Psoas muscle (tissue), 8 donors: ENCODE measurements around the gene TKTL1. TPM values are rescaled to one million over a fixed set of nuclear protein-coding genes. Genes with fewer than 3 reads are reported as not detected.

Experiments used
- ATAC-seq, 4 donors: fragments of 200-7000 bp; cut with Tn5 transposase; one replicate each; pipeline ENCODE4 v1.9.1; 2020; ENCODE audit warnings: moderate library complexity in 3 of 4, mild to moderate bottlenecking in 2 of 4
- DNase-seq, 2 donors: peaks; one replicate each; pipeline ENCODE4 v3.0.0-alpha.2; 2020
- H3K27ac ChIP-seq: fragments of 200-600 bp; one replicate; pipeline ENCODE4 v1.8.0; 2022
- H3K27me3 ChIP-seq, 3 donors: fragments of 200-600 bp in 1 of 3; one replicate each; pipeline versions ENCODE4 v1.6.1 to v1.8.0; 2013 to 2022; ENCODE audit warnings: low read length in 2 of 3, mild to moderate bottlenecking in 2 of 3, moderate library complexity in 1 of 3; ENCODE audit not compliant: insufficient read depth in 3 of 3
- H3K36me3 ChIP-seq, 2 donors: fragments of 200-600 bp in 1 of 2; one replicate each; pipeline versions ENCODE4 v1.6.1 to v1.8.0; 2013 to 2022; ENCODE audit warnings: low read depth in 1 of 2, mild to moderate bottlenecking in 1 of 2, moderate library complexity in 1 of 2; ENCODE audit not compliant: insufficient read depth in 1 of 2
- H3K4me1 ChIP-seq: fragments of 200-600 bp; one replicate; pipeline ENCODE4 v1.8.0; 2022
- H3K4me3 ChIP-seq: fragments of 200-600 bp; one replicate; pipeline ENCODE4 v1.8.0; 2022; ENCODE audit warnings: mild to moderate bottlenecking
- H3K9me3 ChIP-seq: fragments of 200-600 bp; one replicate; pipeline ENCODE4 v1.8.0; 2022
- WGBS, 3 donors: extraction: QIAGEN DNeasy Blood & Tissue Kit; methylation state at CpG; one replicate each; pipeline versions ENCODE4 v1.1.6 to v1.1.7; 2013; 5-methylcytosine and 5-hydroxymethylcytosine counted together
- intact Hi-C, 2 donors: fragments of 100-400 bp; cut with DNase I; formaldehyde crosslinking; loops; one replicate each; pipeline versions ENCODE4 v1.11.0 to v1.14.2; 2022
- polyA plus RNA-seq, 3 donors: library from polyadenylated mRNA; stranded (reverse); fragments of 200-250 nt; gene quantifications; one replicate each; pipeline ENCODE4 v1.2.3, GENCODE V29; 2013
- total RNA-seq, 4 donors: library from RNA; stranded (reverse); fragmentation: NEBNext Ultra II Directional in 2 of 4; extraction: Animal tissue kit (Norgen Biotek cat#: 25700) in 2 of 4; gene quantifications; one replicate each; pipeline versions ENCODE4 v1.2.1 to v1.2.4, GENCODE V29; 2021 to 2023
- TF ChIP-seq, protein P1 (sequence below): fragments of 200-600 bp; IDR thresholded peaks from one replicate; pipeline ENCODE4 v1.8.0; 2022; ENCODE audit warnings: antibody characterized with exemption
- donor health status: healthy with polysubstance abuse.
- donor health status: DM: no; HTN: no; CAD: no; lungs with moderate emphysema.
- donor health status: Bipolar disorder and iron deficiency.
- donor health status: healthy.
- donor health status: DM: yes; HTN: yes; CAD: no.
- donor health status: DM: no; HTN: no; CAD: no.
- donor health status: DM: no; HTN: no; CAD: no.
- donor health status: DM: yes; HTN: yes; CAD: no.

Gene TKTL1
- total and polyA plus RNA-seq, 7 donors: 0.19 to 0.52 (median 0.28) TPM; not detected in 1

DNA sequence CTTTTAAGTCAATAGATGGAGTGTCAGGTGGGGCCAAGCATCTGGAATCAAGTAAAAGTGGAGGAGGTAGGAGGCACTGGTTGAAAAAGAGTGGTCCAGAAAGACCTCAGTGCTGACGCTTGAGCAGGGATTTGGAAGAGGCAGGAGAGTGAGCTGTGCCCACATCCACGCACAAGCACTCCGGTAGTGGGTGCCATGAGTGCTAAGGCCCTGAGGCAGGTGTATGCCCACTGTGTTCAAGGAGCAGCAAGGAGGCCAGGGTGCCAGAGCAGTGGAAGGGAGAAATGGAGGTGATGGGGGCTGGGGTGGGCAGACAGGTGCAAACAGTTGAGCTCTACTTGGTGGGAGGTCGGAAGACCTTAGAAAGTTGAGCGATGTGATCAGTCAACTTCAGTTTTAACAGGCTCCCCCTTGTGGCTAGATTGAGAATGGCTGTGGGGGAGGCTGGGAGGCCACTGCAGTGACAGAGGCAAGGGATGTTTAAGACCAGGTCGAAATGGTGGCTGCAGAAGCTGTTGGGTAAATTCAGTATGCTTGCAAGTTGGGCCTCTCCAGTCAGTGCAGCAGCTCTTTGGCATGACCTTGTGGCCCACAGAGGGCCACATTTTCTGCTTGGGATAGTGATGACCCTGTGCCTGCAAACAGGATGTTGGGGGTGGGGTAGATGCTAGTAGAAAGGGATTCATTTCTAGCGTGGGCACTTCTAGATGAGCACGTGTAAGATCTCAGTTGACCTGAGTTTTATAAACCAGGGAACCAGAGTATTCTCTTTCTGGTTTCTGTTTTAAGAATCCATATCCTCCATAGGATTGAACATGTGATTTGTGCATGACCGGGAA lies 12.7 kb downstream of the TKTL1 start:
- peak; percentile 48 to 66 for DNase-seq
- Histone ChIP-seq H3K9me3 (no peaks in the 10 kb centered on the region), H3K4me1 (no peaks in the 10 kb centered on the region), H3K36me3 (no peaks in the 10 kb centered on the region), H3K4me3 (no peak overlapping the region), H3K27ac (no peak overlapping the region), H3K27me3 (peaks cover 0 to 14% (median 0%) of the 10 kb centered on the region in 3 donors)
- 45 to 50% (median 50%) methylated on average over 9 of the region's 9 CpGs for WGBS, 3 donors
- peak; percentile 35 to 76 (median 64) for ATAC-seq
- TF ChIP-seq, protein P1, sequence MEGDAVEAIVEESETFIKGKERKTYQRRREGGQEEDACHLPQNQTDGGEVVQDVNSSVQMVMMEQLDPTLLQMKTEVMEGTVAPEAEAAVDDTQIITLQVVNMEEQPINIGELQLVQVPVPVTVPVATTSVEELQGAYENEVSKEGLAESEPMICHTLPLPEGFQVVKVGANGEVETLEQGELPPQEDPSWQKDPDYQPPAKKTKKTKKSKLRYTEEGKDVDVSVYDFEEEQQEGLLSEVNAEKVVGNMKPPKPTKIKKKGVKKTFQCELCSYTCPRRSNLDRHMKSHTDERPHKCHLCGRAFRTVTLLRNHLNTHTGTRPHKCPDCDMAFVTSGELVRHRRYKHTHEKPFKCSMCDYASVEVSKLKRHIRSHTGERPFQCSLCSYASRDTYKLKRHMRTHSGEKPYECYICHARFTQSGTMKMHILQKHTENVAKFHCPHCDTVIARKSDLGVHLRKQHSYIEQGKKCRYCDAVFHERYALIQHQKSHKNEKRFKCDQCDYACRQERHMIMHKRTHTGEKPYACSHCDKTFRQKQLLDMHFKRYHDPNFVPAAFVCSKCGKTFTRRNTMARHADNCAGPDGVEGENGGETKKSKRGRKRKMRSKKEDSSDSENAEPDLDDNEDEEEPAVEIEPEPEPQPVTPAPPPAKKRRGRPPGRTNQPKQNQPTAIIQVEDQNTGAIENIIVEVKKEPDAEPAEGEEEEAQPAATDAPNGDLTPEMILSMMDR: peak; percentile 67
- intact Hi-C loops: no loop called here

DNA sequence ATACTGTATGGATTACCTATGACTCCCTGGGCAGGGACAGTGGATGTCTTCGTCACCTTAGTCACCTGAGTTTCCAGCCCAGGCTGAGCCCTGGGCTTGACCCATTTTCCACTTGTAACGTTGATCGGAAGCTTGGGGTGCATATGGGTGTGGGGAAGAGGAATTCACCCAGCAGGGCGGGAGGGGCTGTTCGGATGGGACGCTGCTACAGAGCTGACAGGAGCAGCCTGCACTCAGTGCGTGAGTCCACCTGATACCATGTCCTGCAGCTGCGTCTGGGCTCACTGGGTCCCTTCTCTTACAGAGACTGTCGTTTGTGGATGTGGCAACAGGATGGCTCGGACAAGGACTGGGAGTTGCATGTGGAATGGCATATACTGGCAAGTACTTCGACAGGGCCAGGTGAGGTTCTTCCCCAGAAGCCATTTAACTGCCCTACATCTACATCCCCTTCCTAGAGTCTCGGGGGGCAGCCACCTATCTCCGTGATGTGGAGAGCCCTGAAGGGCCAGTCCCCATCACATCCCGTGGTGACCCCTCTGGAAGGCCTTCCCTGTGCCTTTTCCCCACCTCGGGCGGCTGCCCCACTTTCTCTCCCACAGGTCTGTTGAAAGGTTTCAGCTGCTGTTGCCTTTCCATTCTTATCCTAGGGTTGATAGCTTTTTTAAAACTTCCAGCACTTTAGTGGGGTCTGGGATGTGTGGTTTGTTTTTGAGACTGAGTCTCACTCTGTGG lies 13.6 kb downstream of the TKTL1 start:
- Histone ChIP-seq H3K36me3 (no peaks in the 10 kb centered on the region), H3K27ac (no peak overlapping the region), H3K4me1 (no peaks in the 10 kb centered on the region), H3K27me3 (peaks cover 0 to 19% (median 0%) of the 10 kb centered on the region in 3 donors), H3K4me3 (no peak overlapping the region), H3K9me3 (no peaks in the 10 kb centered on the region)
- ATAC-seq (no peak), DNase-seq (no peak)
- TF ChIP-seq, protein P1: no peak
- intact Hi-C loops: no loop called here
- WGBS, 3 donors: 77 to 90% (median 87%) methylated on average over 15 to 16 of the region's 16 CpGs

DNA sequence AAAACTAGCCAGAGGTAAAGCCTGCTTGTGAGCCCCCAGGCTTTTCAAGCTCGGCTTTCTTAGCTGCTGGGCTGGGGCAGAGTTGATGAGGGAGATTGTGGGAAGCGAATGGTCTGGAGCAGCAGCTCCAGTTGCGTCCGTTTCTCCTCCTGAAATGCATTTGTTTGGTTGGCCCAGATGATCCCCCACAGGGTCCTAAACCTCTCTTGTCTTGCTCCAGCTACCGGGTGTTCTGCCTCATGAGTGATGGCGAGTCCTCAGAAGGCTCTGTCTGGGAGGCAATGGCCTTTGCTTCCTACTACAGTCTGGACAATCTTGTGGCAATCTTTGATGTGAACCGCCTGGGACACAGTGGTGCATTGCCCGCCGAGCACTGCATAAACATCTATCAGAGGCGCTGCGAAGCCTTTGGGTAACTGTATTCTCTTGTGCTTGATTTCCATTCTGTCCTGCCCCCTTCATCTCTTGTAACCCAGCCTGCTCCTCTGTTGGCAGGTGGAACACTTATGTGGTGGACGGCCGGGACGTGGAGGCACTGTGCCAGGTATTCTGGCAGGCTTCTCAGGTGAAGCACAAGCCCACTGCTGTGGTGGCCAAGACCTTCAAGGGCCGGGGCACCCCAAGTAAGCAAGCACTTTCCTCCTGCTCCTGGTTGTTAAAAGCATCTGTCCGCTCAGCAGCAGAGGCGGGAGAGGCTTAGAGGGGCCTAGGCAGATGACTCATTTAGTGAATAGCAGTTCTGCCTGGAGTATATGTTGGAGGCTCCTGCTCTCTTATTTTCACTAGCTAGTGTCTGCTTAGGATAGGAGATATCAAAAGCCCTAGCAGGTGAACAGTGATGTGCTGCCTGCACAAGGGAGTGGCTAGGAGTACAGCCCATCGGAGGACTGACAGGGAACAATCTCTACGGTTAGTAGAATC lies 15.3 kb downstream of the TKTL1 start:
- 69 to 77% (median 75%) methylated on average over 17 to 19 of the region's 19 CpGs for WGBS, 3 donors
- no peaks in the 10 kb centered on the region for H3K9me3 ChIP-seq
- no peak overlapping the region for H3K4me3 ChIP-seq
- H3K4me1 ChIP-seq: no peaks in the 10 kb centered on the region
- ATAC-seq (no peak), DNase-seq (no peak)
- intact Hi-C loops: no loop called here
- H3K27me3 ChIP-seq: peaks cover 0 to 24% (median 0%) of the 10 kb centered on the region in 3 donors
- TF ChIP-seq, protein P1: no peak
- H3K27ac ChIP-seq: no peak overlapping the region
- no peaks in the 10 kb centered on the region for H3K36me3 ChIP-seq

DNA sequence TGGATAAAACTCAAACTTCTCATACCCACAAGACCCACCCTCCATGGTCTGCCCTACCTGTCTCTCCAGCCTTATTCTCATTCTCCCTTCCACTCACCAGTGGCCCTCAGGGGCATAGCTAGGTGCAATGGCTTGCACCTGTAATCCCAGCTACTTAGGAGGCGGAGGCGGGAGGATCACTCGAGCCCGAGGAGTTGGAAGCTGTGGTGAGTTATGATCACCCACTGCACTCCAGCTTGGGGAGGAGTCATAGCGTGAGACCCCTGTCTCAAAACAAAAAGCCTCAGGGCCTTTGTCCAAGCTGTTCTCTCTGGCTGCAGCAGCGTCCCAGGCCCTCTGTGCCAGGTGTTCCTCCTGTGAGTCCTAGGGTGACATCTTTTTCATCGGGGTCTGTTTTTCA lies 16.5 kb downstream of the TKTL1 start:
- TF ChIP-seq, protein P1: no peak

More for the DNA sequence above, 16.5 kb downstream of the TKTL1 start:
- Histone ChIP-seq H3K4me3 (no peak overlapping the region), H3K4me1 (no peaks in the 10 kb centered on the region), H3K27me3 (peaks cover 0 to 24% (median 0%) of the 10 kb centered on the region in 3 donors), H3K27ac (no peak overlapping the region), H3K36me3 (no peaks in the 10 kb centered on the region), H3K9me3 (no peaks in the 10 kb centered on the region)
- intact Hi-C loops: no loop called here
- DNase-seq: no peak
- ATAC-seq: no peak
- WGBS, 3 donors: 76 to 92% (median 88%) methylated on average over 7 of the region's 7 CpGs
